ENCODE measurements around the gene FBXL22.

DNA sequence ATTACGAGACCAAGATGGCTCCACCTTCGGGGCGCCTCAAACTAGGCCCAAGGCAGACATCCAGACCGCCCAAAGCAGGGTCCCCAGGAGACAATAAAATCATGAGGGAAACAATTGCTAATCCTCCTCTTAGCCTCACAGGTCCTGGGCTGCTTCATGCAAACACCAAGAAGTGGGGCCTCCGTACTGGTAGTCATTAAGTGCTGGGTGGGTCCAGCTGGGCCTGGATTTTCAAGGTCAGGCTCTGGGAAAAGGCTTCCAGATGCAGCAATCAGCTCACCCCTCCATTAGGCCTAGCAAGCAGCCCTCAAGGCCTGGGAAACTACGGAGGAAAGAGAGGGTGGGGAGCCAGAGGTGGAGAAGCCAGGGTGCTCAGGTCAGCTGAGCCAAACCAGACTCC is 634 bp downstream of the FBXL22 start:
- TF ChIP-seq, protein P1, sequence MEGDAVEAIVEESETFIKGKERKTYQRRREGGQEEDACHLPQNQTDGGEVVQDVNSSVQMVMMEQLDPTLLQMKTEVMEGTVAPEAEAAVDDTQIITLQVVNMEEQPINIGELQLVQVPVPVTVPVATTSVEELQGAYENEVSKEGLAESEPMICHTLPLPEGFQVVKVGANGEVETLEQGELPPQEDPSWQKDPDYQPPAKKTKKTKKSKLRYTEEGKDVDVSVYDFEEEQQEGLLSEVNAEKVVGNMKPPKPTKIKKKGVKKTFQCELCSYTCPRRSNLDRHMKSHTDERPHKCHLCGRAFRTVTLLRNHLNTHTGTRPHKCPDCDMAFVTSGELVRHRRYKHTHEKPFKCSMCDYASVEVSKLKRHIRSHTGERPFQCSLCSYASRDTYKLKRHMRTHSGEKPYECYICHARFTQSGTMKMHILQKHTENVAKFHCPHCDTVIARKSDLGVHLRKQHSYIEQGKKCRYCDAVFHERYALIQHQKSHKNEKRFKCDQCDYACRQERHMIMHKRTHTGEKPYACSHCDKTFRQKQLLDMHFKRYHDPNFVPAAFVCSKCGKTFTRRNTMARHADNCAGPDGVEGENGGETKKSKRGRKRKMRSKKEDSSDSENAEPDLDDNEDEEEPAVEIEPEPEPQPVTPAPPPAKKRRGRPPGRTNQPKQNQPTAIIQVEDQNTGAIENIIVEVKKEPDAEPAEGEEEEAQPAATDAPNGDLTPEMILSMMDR (IDR thresholded peaks at IDR 0.05) = no peak
- no peak for TF ChIP-seq POLR2A (IDR thresholded peaks at IDR 0.05)

Measured in right lobe of liver (tissue), 4 donors.